Measurements from ENCODE around the gene GABARAPL1. TPM values are rescaled to one million over a fixed set of nuclear protein-coding genes. Genes with fewer than 3 reads are reported as not detected.

GABARAPL1 gene
- total and polyA plus RNA-seq, 2 donors (not counting 1 experiment from before 2014, with no cell fraction given): 4.5 to 11.9 TPM

DNA sequence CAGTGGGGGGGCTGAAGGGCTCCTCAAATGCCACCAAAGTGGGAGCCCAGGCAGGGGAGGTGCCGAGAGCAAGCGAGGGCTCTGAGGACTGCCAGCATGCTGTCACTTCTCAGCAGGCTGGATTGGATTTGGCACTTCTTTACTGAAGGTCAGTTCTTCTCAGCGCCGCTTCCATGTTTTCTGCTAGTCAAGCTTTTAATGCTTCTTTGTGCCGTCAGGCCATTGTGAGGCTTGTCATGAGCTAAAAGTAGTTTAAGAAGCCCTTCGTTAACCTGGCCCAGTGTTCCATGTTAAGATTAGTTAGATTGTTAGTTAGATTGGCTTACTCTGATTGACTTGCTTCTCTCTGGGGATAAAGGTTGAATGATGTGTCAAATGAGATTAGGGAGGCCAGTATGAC, 13.4 kb downstream of the GABARAPL1 start:
- ATAC-seq (ENCODE audit: low read depth) (no peak), DNase-seq (no peak)
- CTCF ChIA-PET: no interaction called here
- H3K4me3 Mint-ChIP-seq: no peak overlapping the region
- Histone ChIP-seq H3K27ac (ENCODE audit: low read length in 2 of 2) (no peak overlapping the region), H4K20me1 (ENCODE audit: control insufficient read depth, insufficient read depth, low read length, poor library complexity, severe bottlenecking) (no peaks in the 10 kb centered on the region), H3K36me3 (replicated peaks in 1 of 2; ENCODE audit: control extremely low read depth in 1 of 2, control insufficient read depth in 1 of 2, extremely low read depth in 1 of 2, insufficient read depth in 2 of 2, low read length in 1 of 2) (no peaks in the 10 kb centered on the region), H3K9ac (ENCODE audit: low read length) (no peak overlapping the region), H3K79me2 (ENCODE audit: control insufficient read depth, insufficient read depth, low read length) (no peaks in the 10 kb centered on the region), H3K4me2 (replicated peaks; ENCODE audit: low read depth, low read length, poor library complexity, severe bottlenecking) (no peak overlapping the region), H3K4me3 (ENCODE audit: control extremely low read depth in 1 of 5, extremely low read depth in 1 of 5, insufficient read depth in 1 of 5, low read depth in 2 of 5, low read length in 4 of 5) (no peak overlapping the region), H3K9me3 (ENCODE audit: control extremely low read depth in 1 of 3, control insufficient read depth in 2 of 3, insufficient read depth in 1 of 3, low read length in 2 of 3) (no peaks in the 10 kb centered on the region), H3K4me1 (ENCODE audit: control insufficient read depth in 2 of 2, insufficient read depth in 2 of 2, low read length in 2 of 2) (peaks cover 2 to 12% of the 10 kb centered on the region in 2 donors), H3K27me3 (replicated peaks in 1 of 4; ENCODE audit: control extremely low read depth in 1 of 4, control insufficient read depth in 3 of 4, insufficient read depth in 4 of 4, low read length in 3 of 4) (peaks cover 0 to 5% (median 0%) of the 10 kb centered on the region in 4 experiments), H2AFZ (ENCODE audit: insufficient read depth, low read depth, low read length, poor library complexity, severe bottlenecking) (no peak overlapping the region)
- H3K9me3 Mint-ChIP-seq (ENCODE audit: insufficient read depth): no peaks in the 10 kb centered on the region
- intact Hi-C loops (cut with micrococcal nuclease): no loop called here
- TF ChIP-seq, protein P1, sequence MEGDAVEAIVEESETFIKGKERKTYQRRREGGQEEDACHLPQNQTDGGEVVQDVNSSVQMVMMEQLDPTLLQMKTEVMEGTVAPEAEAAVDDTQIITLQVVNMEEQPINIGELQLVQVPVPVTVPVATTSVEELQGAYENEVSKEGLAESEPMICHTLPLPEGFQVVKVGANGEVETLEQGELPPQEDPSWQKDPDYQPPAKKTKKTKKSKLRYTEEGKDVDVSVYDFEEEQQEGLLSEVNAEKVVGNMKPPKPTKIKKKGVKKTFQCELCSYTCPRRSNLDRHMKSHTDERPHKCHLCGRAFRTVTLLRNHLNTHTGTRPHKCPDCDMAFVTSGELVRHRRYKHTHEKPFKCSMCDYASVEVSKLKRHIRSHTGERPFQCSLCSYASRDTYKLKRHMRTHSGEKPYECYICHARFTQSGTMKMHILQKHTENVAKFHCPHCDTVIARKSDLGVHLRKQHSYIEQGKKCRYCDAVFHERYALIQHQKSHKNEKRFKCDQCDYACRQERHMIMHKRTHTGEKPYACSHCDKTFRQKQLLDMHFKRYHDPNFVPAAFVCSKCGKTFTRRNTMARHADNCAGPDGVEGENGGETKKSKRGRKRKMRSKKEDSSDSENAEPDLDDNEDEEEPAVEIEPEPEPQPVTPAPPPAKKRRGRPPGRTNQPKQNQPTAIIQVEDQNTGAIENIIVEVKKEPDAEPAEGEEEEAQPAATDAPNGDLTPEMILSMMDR (IDR thresholded peaks at IDR 0.05): no peak
- no peak for TF ChIP-seq EZH2 (IDR thresholded peaks at IDR 0.05; ENCODE audit: borderline replicate concordance, insufficient read depth, low read depth, low read length, poor library complexity, severe bottlenecking)
- POLR2A ChIA-PET: no interaction called here
- 99% methylated on average over 6 of the region's 6 CpGs for WGBS (ENCODE audit: insufficient coverage)
- H3K27me3 Mint-ChIP-seq: peaks cover 11% of the 10 kb centered on the region
- peaks cover 8% of the 10 kb centered on the region for H3K4me1 Mint-ChIP-seq
- H3K27ac Mint-ChIP-seq: no peak overlapping the region

DNA sequence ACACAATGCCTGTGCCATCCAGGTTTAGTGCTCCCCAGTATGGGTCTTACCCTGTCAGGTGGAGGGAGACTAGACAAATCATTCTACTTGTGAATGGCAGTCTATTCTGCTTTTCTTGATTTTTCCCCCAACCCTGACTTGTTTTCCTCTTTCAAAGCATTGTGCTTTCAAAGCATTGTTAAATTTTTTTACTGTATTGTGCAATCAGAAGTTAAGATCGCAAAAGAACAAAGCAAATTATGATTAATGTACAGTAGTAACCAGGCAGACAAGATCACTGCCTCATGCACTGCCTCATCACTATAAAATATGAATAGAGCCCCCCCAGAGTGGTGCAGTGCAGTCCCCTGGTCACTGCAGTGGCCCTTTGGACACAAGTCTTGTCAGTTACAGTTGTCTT, 14.1 kb downstream of the GABARAPL1 start:
- H3K27me3 ChIP-seq (replicated peaks in 1 of 4; ENCODE audit: control extremely low read depth in 1 of 4, control insufficient read depth in 3 of 4, insufficient read depth in 4 of 4, low read length in 3 of 4): peaks cover 0 to 5% (median 0%) of the 10 kb centered on the region in 4 experiments
- ChIA-PET CTCF (interaction anchor here (0.8 to 1.7 kb wide), 6 partner anchors 9 to 1208 kb away, joined by 3 to 7 read pairs (median 4); no protein-coding TSS in a partner anchor), POLR2A (no interaction called here)
- H3K79me2 ChIP-seq (ENCODE audit: control insufficient read depth, insufficient read depth, low read length): no peaks in the 10 kb centered on the region
- DNase-seq (no peak), ATAC-seq (ENCODE audit: low read depth) (no peak)
- H3K4me2 ChIP-seq (replicated peaks; ENCODE audit: low read depth, low read length, poor library complexity, severe bottlenecking): no peak overlapping the region
- Mint-ChIP-seq H3K4me1 (peaks cover 8% of the 10 kb centered on the region), H3K9me3 (ENCODE audit: insufficient read depth) (no peaks in the 10 kb centered on the region), H3K4me3 (no peak overlapping the region), H3K27me3 (peaks cover 8% of the 10 kb centered on the region), H3K27ac (no peak overlapping the region)
- H3K27ac ChIP-seq (ENCODE audit: low read length in 2 of 2): no peak overlapping the region
- intact Hi-C loops (cut with micrococcal nuclease): no loop called here
- H3K36me3 ChIP-seq (replicated peaks in 1 of 2; ENCODE audit: control extremely low read depth in 1 of 2, control insufficient read depth in 1 of 2, extremely low read depth in 1 of 2, insufficient read depth in 2 of 2, low read length in 1 of 2): no peaks in the 10 kb centered on the region
- TF ChIP-seq, protein P1 (IDR thresholded peaks at IDR 0.05): no peak
- no peak for TF ChIP-seq EZH2 (IDR thresholded peaks at IDR 0.05; ENCODE audit: borderline replicate concordance, insufficient read depth, low read depth, low read length, poor library complexity, severe bottlenecking)
- no peaks in the 10 kb centered on the region for H3K9me3 ChIP-seq (ENCODE audit: control extremely low read depth in 1 of 3, control insufficient read depth in 2 of 3, insufficient read depth in 1 of 3, low read length in 2 of 3)
- no CpG with 5 or more reads among the region's 1 CpG for whole genome bisulfite sequencing (ENCODE audit: insufficient coverage)
- no peaks in the 10 kb centered on the region for H4K20me1 ChIP-seq (ENCODE audit: control insufficient read depth, insufficient read depth, low read length, poor library complexity, severe bottlenecking)
- H3K9ac ChIP-seq (ENCODE audit: low read length): no peak overlapping the region
- peaks cover 2 to 12% of the 10 kb centered on the region in 2 donors for H3K4me1 ChIP-seq (ENCODE audit: control insufficient read depth in 2 of 2, insufficient read depth in 2 of 2, low read length in 2 of 2)
- no peak overlapping the region for H3K4me3 ChIP-seq (ENCODE audit: control extremely low read depth in 1 of 5, extremely low read depth in 1 of 5, insufficient read depth in 1 of 5, low read depth in 2 of 5, low read length in 4 of 5)
- H2AFZ ChIP-seq (ENCODE audit: insufficient read depth, low read depth, low read length, poor library complexity, severe bottlenecking): no peak overlapping the region
